ENCODE data around the gene CHST15.

CHST15 gene

DNA sequence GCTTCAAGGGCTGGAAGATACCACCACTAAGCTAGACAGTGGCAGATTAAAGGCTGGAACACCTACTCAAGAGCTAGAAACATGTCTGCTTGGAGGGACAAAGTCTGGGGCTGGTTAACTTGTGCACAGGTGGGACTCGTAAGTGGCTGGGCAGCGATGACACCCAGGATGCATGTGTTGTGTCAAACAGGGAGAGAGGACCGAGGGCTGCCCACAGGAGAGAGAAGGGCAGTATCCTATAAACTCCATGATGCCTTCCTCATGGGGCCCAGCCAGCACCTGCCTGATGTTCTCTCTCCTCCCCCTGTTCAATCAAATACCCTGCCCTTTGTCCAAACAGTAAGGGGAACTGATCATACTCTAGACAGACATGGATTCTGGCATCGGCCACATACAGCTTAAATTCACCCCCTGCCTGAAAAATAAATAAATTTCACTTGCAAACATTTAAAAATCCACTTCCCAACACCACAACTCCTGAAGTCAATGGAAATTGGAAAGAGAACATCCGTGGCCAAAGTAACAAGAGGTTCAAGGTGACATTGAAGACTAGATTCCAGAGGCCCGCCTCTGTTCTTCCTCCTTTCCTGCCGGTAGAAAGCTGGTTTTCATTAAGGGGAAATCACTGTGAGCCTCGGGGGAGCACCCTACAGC lies 50.6 kb downstream of the CHST15 start:
- DNase-seq: no peak

DNA sequence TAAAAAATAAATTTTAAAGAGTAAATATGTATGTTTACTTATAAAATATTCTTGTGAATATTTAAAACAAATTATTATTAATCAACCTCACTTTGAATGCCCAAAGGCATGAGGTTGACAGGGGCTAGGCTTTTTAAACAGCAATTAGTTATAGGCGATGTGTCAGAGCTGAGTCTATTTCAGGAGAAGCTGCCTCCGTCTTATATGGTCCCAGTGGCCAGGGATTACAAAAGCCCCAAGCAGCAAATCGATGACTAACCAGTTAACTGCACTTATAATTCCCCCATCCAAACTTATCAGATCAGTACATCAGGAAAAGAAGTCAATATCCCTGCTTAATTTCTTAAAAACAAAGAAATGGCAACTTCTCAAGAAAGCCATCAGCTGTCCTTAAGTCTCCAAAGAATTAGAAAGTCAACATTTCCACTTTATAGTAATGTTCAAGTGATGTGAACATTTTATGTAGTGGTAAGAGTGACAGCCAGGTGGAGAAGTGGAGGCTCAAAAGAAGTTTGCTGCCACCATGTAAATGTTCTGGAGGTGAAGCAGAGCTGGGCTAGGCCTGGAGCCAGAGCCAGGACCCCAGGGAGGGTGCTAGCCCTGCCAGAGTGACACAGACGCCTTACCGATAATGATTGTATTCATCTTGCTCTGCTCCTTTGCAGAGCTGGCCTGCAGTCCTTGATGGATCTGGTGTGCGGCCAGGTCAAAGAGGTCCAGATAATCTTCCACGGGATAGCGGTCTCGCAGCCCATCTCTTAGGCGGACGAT lies 51.5 kb downstream of the CHST15 start:
- DNase-seq: no peak

DNA sequence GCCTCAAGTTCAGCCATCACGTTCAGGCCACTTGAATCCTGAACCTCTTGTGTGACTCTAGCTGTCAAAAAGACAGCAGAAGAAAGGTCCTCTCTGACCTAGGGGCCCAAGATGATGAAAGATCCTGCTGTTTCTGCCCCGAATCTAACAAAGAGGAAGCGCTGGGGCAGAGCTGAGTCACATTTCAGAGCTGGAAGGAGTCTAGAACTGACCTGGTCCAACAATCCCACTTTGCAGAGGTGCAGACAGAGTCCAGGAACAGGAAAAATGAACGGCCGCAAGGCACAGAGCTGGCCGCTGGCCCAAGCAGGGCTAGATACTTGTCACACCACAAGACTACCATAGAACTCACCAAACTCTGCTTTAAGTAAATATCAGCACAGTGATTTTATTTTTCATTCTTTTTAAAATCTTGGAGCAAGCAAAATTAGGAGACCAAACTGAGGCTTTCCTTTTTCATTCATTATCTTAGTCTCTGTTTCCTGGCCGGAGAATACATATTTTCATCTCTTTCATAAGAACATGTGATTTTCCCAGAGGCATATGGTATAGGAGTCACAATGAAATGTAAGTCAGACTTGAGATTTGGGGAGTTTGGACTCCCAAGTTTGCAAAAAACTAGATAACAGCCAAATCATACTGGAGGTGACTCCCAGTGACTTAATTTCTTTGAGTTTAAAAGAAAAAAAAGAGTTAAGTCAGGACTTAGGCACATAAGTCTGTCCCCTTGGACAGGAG lies 52.8 kb downstream of the CHST15 start:
- no peak for DNase-seq

DNA sequence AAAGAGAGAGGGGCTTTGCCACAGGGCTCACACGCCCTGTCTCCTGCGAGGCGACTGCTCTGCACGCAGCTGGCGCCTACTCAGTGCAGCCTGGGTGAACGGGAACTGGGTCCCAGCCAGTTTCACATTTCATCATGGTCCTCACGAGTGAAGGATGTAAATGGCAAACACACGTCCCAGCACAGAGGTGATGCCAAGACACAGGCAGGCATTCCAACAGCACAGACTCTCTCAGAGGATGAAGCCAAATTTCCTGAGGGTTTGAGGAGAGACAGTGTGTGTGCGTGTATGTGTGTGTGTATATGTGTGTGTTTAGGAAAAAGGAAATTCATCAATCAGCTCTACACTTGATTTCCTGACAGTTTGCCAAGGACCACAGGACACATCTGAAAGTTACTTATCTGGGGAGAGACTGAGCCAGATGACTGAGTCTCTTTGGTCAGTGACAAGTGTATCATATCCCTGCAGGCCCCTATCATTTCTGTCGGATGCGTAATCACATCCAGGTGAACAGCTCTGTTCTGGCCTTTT lies 53.9 kb downstream of the CHST15 start:
- no peak for DNase-seq

DNA sequence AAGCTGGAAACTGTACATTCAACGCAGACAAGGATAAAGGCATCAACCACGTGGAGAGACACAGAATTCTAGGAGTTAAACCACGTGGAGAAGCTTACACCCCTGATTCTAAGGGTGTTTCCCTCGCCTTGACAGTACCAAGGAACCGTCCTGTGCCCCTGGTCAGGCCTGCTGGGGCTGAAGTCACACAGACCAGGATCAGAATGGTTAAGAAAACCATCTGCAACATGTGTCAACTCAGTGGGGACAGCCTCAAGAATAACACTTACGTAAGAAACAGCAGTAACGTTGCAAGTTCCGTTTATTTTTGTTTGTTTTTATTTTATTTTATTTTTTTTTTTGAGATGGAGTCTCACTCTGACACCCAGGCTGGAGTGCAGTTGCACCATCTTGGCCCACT lies 55.6 kb downstream of the CHST15 start:
- peak; percentile 23 for DNase-seq

DNA sequence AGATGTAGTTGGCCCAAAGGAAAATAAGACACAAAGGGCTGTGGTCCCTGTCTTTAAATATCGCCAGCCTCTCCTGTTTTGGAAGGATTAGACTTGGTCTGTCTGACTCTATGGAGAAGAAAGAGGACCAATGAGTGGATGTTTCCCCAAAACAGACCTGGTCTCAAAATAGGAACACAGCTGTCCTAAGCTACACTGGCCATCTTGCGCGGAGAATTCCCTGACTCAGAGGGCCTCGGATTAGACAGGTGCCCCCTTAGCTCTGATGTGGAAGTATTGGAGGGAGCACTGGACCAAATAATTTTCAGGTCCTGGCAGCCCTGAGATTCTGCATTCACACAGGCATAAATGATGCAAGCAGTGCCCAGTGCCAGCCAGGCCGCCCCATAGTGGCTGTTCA lies 56.1 kb downstream of the CHST15 start:
- no peak for DNase-seq

DNA sequence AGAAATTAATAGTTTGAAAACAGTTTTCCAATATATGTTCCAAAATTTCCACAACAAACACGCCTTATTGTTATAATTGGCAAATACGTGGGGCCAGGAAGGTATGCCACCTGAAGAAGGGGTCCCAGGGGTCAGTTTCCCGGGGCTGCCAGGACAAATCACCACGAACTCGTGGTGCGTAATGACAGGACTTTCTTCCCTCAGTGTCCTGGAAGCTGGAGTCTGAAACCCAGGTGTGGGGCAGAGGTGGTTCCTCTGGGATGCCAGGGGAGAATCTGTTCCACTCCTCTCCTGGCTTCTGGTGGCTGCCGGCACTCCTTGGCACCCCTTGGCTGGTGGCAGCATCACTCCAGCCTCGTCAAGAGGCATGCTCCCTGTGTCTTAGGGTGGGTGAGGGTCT lies 56.7 kb downstream of the CHST15 start:
- no peak for DNase-seq

DNA sequence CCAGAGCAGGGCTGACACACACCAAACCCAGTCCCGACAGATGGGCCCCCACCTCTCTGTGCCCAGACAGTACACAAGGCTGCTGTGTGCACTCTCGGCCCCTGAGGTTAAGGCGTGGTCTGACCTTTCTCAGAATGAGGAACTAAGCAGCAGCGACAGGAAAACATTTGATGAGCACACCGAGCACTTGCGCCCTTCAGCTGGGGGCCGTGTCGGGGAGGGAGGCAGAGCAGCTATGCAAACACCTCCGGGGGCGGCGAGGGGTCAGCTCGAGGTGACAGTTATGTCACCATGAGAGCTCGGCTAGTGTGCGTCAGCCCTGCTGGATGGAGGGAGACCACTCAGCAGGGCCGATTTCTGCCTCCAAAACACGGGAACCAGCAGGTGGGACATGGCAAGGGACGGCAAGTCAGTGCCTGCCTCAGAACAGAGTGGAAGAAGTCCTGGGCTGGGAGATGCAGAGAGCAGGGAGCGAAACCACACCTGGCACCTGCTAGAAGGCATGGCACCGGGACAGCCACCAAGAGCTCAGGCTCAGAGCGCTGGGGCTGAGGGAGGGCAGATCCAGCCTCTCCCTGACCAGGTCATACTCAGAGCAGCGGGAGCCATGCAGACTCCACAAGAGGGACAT lies 57.4 kb downstream of the CHST15 start:
- peak; percentile 67 for DNase-seq

DNA sequence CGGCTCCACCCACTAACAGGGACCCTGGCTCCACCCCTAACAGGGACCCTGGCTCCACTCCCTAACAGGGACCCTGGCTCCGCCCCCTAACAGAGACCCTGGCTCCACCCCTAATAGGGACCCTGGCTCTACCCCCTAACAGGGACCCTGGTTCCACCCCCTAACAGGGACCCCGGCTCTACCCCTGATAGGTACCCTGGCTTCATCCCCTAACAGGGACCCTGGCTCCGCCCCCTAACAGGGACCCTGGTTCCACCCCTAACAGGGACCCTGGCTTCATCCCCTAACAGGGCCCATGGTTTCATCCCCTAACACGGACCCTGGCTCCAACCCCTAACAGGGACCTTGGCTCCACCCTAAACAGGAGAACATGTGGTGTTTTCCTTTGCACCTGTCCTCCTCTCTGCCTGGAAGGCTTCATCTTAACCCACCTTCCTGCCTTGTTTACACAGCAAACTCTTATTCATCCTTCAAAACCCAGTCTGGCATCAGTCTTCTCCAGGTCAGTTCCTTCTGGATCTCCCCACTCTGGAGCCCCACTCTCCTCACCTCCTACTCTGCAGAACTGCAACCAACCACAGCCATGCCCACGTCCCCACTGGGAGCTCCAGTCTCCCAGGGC lies 58.0 kb downstream of the CHST15 start:
- peak; percentile 35 for DNase-seq

DNA sequence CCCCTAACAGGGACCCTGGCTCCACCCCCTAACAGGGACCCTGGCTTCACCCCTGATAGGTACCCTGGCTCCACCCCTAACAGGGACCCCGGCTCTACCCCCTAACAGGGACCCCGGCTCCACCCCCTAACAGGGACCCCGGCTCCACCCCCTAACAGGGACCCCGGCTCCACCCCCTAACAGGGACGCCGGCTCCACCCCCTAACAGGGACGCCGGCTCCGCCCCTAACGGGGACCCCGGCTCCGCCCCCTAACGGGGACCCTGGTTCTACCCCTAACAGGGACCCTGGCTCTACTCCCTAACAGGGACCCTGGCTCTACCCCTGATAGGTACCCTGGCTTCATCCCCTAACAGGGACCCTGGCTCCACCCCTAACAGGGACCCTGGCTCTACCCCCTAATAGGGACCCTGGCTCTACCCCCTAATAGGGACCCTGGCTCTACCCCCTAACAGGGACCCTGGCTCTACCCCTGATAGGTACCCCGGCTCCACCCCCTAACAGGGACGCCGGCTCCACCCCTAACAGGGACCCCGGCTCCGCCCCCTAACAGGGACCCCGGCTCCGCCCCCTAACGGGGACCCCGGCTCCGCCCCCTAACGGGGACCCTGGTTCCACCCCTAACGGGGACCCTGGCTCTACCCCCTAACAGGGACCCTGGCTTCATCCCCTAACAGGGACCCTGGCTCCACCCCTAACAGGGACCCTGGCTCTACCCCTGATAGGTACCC lies 58.7 kb downstream of the CHST15 start:
- peak; percentile 35 for DNase-seq

DNA sequence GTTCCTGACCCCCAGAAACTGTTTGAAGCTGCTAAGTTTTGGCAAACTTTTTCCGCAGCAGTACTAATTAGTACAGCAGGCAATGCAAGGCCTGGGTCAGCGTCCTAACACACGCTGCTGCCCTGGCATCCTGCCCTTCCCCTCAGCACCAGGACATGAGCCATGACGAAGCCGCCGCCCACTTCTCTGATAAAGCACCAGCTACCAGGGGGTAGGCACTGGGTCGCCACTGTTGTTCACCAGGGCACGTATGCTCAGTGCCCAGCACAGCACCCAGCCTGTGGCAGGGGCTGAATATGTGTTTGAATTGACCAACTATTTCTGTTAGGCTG lies 59.5 kb downstream of the CHST15 start:
- no peak for DNase-seq

DNA sequence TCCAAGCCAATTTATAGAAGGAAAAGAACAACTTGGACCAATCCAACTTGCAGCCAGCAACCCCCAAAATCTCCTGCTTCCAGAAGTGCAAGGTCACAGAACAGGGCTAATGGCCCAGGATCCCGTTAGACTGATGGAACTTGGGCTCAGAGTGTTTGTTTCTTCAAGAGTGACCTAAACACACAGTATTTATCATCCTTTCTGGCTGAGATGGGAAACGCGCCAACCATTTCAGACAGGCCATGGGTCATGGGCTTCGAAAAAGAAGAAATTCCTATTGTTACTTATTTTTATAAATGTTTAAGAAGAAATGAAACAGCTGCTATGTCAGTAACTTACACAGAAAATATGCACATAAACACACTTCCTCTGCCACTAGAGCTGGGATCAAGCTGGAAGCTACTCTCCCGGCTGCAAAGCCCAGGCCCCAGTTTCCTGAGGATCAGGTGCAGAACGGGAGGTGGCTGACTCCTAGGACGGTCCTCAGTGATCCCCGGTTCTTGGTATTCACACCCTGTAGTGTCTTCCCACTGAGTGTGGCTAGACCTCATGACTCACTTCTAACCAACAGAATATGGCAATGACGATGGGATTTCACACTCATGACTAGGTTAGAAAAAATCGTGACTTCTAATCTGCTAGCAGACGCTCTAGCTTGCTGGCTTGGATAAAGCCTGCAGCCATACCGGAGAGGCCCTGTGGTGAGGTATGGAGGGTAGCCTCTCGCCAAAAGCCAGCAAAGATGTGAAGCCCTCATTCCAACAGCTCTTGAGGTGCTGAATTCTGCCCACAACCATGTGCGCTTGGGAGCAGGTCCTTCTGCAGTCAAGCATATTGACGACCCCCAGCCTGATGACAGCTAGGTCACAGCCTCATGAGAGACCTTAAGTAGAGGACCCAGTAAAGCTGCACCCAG lies 60.2 kb downstream of the CHST15 start:
- DNase-seq: peak; percentile 22

DNA sequence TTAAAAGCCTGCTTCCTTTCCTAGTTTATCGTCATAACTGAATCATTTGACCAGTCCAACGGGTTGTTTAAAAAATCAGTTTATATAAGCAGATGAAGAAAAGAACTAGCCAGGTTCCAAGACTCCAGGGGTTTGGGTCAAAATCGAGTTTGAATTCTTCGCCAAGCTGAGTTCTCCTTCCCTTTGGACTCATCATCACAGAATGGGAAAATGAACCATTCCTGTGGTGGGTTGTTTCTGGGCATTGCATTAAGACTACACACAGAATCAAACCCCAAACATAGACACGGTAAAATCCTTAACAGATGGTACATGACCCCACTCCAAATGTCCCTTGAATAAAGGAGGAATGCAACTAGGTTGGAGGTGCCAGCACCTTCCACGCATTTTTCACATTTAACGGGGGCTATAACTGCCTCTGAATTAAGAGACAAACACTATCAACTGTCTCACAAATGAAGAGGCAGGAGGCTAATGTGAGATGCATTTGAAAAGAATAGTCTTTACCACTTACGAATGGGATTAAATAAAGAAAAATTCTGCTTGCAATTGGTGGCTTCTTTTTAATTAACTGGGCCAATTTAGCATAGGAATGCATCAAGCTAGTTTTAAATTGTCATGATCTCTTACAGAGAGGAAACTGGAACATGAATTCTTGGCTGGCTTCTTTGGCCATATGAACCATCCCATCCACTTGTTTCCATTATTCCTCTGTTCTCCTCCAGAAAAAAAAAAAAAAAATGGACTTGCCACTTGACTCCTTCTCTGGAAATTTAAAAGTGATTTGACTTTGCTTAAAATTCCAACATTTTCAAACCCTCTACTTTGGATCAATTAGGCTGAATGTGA lies 61.1 kb downstream of the CHST15 start:
- no peak for DNase-seq

DNA sequence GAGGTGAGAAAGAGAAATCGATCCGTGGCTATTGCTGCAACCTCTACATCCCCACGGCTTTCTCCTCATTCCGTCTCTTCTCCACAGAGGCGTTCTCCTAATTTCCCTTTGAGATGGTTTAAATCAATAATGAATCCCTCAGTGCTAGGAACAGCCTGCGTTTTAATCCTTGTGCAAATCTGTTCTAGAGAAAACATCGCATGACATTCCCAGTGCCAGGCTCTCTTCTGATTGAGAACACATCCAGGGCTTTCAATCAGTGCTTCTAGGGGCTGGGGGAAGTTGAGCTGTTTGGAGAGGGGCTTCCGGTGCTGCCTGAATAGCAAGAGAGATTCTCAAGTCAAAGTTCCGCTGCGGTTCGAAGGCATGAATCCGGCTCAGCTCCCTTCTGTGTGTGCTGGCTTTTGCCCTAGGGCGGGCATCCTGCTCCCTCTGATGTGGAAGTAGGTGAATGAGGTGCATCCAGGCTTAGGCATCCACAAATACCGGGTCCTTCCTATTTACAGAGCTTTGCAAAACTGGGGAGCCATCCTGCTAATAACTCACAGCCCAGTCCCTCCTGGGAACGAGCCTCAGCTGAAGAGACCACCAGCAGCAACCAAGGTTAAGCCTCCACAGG lies 62.8 kb downstream of the CHST15 start:
- no peak for DNase-seq

DNA sequence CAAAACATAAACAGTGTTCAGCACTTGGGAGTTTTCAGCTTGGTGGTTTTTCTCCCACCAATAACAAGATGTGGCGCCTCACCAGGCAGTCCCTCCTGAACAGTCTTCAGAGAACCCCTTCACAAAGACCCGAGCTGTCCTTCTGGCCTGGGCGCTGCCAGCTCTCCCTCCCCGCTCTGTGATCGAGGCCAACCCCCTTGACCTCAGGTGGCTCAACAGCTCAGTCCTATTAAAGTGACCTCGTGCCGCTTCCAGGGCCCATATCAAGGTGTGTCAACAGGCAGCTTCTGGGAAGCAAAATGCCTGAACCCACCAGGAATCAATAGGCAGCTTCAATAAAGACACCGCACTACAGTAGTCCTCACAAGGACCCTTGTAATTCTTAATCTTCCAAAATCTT lies 63.3 kb downstream of the CHST15 start:
- DNase-seq: no peak

DNA sequence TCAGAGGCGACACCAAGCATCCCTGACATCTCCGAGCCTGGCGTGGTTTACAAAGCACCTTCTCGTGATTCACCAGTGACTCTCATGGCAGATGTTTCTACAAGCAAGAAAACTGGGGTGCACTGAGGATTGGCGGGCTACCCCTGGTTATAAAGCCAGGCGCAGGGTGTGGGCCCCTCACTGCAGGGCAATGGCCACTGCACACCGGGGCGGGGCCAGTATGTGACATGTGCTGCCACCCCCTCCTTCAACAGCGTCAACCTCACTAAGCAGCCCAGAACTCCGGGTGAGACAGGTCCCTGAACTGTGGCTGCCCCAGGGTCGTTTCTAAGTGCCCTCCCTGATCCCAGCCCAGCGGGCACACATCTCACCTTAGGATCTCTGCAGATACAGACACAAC lies 63.8 kb downstream of the CHST15 start:
- DNase-seq: no peak

DNA sequence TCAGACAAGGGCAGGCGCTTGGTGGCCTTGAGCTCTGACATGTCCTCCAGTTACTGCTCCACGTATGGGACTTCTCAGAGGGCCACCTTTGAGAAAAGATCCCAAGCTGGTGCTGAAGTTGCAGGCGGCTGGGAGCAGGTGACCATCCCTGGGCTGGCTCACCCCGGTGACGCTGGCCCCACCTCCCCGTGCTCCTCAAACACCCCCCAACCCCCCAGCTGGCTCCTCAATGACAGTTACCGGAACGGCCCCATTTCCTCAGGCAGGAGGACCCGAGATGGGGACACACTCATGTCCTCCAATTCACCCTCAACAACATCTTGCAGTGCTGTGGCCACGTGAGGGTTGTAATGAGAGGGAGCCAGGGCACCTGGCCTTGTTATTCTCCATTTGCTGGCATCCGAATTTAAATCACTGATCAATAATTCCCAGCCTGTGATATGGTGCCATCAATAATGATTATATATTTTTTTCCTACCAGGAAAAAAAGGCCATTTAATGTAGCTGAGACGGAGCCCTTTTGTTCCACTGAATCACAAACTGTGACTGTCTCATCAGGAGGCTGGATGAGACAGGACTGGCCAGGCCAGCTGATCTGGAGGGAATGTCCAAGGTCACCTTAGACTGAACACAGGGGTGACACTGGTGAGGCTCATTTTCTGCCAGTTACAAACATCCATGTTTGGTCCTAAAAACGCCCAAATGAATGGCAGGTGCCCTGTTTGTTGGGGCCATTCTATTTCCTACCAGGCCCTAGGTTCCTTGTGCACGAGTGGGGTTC lies 64.5 kb downstream of the CHST15 start:
- DNase-seq: no peak

DNA sequence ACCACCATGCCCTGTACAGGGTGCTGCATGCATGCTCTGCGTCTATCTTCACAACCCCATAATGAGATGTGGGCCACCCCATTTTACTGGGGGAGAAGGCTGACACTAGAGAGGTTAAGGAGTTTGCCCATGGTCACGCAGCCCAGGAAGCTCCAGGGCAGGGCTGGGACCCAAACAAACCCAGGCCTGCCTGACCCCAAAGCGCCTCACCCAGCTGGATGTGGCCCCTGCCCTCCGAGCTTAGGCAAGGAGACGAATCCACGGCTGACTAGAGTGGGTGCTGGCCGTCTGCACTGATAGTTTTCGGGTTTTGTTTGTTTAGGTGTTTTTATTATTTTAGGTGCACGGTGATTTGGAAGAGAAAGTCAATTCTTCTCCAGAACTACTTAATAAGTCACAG lies 65.7 kb downstream of the CHST15 start:
- DNase-seq: no peak

All from NK-92 treated with Interleukin-12 subunit alpha and Interleukin-12 subunit beta, amount 100 ng/mL, for 24 hours (cell line).